ENCODE results near the gene NUBP2.
"Not testable (repeated sequence)": the region's sequence is repeated elsewhere in the genome, so short reads cannot be mapped to it uniquely, and the experiment has no call there.

The NUBP2 gene

GRCh38 chr16:1787056-1787321, 4.2 kb downstream of the NUBP2 start:
- no peak for DNase-seq

DNA sequence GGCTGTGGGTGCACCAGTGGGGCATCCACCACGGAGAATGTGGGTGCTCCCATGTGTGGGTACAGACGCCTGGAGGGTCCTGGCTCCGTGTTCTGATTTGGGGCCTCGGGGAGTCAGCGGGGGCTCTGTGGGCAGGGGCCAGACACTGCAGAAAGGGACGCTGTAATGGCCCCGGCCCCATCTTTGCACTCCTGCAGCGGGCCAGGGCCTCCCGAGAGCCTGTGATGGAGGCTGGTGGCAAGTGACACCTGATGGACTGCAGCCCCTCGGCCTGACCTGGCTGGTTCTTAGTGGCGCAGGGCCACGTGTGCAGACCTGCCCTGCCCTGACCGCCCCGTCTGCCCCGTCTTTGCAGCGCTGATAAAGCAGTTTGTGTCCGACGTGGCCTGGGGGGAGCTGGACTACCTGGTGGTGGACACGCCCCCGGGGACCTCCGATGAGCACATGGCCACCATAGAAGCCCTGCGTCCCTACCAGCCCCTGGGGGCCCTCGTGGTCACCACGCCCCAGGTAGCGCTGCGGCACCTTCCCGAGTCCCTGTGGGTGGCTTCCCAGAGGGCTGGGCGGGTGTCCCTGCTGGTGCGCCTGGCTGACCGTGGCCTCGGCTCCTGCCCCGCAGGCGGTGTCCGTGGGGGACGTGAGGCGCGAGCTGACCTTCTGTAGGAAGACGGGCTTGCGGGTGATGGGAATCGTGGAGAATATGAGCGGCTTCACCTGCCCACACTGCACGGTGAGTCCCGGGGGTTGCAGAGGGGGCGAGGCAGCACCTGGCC, 4.7 kb downstream of the NUBP2 start:
- no peak for DNase-seq

DNA sequence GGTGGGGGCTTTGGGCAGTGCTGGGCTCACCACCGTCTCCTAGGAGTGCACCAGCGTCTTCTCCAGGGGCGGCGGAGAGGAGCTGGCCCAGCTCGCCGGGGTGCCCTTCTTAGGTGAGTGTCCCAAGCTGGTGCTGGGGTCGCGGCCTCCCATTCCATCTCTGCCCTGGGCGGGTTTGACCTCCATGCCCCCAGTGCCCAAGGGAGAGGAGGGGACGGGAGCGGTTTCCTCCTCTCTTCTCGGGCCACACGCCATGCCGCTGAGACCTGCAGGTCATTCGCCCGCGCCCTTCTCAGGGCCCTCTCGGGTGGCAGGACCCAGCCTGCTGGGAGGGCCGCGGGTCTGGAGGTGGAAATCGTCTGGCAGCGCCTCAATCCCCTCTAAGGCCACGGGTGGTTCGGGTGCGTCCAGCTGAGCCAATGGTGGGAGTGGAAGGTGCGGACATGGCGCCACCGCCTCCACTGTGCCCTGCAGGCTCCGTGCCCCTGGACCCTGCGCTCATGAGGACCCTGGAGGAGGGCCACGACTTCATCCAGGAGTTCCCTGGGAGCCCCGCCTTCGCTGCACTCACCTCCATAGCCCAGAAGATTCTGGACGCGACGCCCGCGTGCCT, 5.4 kb downstream of the NUBP2 start:
- peak; percentile 47 for DNase-seq

- peak; percentile 49 for DNase-seq
Measured at GRCh38 chr16:1788708-1789100, 5.9 kb downstream of the NUBP2 start.

GRCh38 chr16:1789643-1790045, 6.9 kb downstream of the NUBP2 start:
- peak; percentile 37 for DNase-seq

GRCh38 chr16:1790261-1790610, 7.5 kb downstream of the NUBP2 start:
- DNase-seq: no peak

DNA sequence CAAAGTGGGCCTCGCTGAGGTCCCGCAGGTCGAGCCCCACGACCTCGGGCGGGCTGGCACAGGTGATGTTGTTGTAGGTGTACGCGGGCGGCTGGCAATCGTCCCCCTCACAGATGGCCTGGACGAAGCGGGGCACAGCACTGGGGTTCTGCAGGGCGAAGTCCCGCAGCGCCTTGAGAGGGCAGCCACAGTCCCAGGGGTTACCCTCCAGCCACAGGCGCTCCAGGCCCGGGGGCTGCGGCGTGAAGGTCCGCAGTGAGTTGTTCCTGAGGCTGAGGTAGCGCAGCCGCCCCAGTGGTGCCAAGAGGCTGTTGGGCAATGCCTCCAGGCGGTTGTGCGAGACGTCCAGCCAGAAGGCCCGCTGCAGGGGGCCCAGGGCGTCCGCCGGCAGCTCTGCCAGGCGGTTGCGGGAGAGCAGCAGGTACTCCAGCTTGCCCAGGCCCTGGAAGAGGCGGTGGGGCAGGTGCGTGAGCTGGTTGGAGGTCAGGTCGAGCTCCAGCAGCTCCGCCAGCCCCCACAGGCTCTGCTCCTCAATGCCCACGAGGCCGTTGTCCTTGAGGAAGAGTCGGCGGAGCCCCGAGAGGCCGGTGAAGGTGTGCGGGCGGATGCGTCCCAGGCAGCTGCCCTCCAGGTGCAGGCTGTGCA, 8.0 kb downstream of the NUBP2 start:
- peak; percentile 42 for DNase-seq

- peak; percentile 50 for DNase-seq
Measured at GRCh38 chr16:1791256-1791942, 8.6 kb downstream of the NUBP2 start.

GRCh38 chr16:1791943-1792812, 9.4 kb downstream of the NUBP2 start:
- peak; percentile 51 for DNase-seq

DNA sequence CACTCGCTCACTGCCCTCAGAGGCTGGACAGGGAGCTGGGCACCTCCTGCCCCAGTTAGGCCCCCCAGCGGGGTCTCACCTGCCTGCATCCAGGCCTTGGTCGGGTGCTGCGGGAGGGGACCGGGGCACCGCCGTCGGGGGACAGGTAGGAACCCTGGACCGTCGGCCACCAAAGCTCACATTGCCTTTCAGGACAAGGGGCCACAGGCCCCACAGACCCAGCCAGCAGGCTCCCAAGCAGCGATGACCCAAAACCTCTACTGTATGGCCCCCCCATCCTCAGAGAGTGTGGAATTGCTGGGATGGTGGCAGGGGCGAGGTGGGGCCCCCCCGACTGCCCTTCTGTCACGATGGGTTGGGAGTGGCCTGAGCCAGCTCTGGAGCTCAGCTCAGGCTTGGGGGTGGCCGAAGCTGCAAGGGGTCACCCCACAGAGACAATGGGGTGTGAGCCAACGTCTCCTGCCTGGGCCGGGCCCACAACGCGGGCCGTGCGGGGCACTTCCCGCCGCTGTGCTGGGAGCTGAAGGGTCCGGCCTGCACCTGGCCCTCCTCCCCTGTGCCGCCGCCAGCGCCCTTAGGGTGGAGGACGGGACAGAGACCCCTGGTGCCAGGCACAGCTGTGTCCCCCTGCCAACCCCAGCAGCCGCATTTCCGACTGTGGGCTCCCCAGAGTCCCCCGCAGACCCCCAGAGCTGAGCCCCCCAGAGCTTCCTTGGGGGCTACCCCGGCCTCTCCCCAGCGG, 10.2 kb downstream of the NUBP2 start:
- DNase-seq: no peak

DNA sequence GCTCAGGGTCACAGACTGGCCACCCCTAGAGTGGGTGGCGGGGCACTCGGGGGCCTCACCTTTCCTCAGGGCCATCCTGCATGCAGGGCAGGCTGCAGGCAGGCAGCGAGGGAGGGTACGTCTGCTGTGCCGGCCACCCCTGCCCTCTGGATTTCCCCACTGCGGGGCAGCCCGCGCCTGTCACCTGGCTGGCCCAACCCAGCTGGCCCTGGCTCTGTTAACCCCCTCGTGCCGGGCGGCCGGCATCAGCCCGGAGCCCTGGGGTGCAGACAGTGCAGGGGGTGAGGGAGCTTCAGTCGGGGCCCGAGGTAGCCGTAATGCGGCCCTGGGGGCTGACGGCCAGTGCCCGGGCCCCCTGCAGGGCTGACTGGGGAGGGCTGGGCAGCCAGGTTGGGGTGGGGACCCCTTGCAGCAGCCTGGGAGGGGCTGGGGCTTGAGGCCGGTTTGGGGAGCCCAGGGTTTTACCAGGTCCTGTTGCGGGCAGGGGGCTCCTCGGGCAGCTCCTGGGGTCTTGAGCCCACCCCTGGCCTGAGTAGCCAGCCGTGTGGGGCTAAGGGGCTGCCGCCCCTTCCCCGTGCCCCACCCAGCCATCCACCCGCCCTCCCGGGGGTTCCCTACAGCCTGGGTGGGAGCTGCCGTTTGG, 10.9 kb downstream of the NUBP2 start, which contains the start of gene IGFALS:
Gene IGFALS, minus strand, starts transcription at position 128 of the 643 bp plus-strand sequence. Its CDS starts 53 bp downstream, at position 75.
- no peak for DNase-seq

DNA sequence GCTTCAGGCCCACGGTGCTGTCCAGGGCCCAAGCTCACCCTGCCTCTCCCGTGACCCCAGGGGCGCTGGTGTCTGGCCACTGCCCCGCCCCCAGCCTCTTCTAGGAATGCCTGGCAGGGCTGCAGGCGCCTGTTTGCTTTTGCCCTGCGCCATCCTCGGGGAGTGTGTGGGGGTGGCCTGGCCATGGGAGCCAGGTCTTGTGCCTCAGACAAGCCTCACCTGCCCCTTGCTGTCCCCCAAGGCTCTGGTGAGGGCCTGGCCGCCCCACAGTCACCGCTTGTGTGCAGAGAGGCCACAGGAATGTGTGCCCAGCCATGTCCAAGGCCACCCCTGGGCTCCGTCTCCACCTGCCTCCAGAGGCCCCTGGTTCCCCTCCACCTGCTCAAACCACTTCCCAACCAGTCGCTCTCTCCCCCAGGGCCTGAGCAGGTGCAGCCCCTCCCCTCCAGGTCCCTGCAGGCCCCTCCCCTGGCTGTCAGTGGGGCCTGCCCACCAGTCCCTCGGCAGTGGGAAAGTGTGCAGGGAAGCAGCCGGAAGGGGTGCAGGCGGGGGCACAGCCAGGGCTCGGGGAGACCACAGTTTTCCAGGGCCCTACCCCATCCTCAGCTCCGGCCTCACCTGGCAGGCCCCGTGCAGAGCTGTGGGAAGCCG, 11.6 kb downstream of the NUBP2 start:
- peak; percentile 52 for DNase-seq

- peak; percentile 38 for DNase-seq
Measured at GRCh38 chr16:1794908-1795666, 12.3 kb downstream of the NUBP2 start.

- not testable (repeated sequence) for DNase-seq
Measured at GRCh38 chr16:1799263-1799662, 16.5 kb downstream of the NUBP2 start.

DNA sequence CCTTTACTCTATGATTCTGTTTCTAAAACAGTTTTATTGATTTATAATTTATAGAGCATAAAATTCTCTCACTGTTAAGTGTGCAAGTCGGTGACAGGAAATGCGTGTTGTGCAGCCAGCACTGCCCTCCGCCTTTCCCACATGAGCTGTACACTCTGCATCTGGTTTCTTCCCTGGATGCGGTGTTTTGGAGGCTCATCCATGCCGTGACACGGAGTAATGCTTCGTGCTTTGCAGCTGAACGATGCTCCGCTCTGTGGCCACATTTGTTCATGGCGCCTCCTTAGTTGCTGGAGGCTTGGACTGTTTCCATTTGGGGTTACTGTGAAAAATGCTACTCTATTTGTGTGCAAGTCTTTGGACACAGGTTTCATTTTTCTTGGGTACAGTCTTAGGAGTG, 17.9 kb downstream of the NUBP2 start:
- DNase-seq: no peak

- DNase-seq: no peak
Measured at GRCh38 chr16:1807626-1808025, 24.9 kb downstream of the NUBP2 start.

- no peak for DNase-seq
Measured at GRCh38 chr16:1808691-1809090, 25.9 kb downstream of the NUBP2 start.

DNA sequence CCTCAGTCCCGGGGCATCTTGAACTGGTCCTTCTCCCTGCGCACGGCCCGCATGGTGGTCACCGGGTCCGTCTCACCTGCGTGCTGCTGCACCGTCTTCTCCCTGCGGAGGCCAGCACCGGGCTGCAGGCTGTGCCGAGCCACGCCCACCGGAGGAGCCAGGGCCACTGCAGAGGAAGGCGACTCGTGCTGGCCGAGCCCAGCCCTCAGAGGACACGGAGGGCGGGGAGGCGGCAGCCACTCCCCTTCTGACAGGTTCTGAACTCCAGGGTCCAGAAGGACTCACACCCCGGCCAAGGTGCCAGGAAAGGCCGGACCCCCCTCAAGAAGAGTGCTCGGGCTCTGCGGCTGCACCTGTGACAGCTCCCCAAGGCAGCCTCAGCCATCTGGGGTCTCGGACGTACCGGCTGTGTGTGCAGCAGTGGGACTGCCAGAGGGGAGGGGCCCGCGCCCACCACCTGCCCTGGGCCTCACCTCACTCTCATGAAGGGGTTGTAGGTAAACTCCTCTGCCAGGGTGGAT, 26.6 kb downstream of the NUBP2 start:
- no peak for DNase-seq

DNA sequence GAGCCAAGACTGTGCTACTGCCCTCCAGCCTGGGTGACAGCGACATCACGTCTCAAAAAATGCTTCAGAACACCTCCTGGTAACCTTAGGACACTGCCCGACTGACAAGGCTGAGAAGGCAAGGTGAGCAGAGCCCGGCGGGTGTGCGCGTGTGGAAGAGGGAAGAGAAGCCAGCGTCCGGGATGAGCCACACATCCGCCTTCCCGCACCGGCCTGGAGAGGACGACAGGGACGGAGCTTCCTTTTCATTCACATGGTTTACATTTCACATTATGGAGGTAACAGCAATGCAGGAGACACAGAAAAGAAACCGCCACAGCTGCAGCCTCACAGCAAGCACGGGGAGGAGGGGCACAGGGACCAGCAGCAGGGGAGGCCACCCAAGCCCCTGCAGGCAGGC, 27.3 kb downstream of the NUBP2 start:
- DNase-seq: no peak

GRCh38 chr16:1810536-1810935, 27.8 kb downstream of the NUBP2 start:
- no peak for DNase-seq

Data from islet precursor cell (in vitro differentiated cells).